IPS-18a (cell line): ENCODE measurements around the gene HAO1.

Source experiments
- H3K27ac ChIP-seq: one replicate; pipeline ENCODE4 v1.5.1; 2013; ENCODE audit warnings: low read length
- H3K27me3 ChIP-seq: one replicate; pipeline ENCODE4 v1.6.1; 2013; ENCODE audit warnings: mild to moderate bottlenecking, low read length; ENCODE audit not compliant: control insufficient read depth, insufficient read depth
- H3K36me3 ChIP-seq: one replicate; pipeline ENCODE4 v1.6.1; 2013; ENCODE audit warnings: low read depth, low read length; ENCODE audit not compliant: control insufficient read depth
- H3K4me1 ChIP-seq: one replicate; pipeline ENCODE4 v1.6.1; 2013; ENCODE audit warnings: low read depth, low read length; ENCODE audit not compliant: control insufficient read depth
- H3K4me3 ChIP-seq: one replicate; pipeline ENCODE4 v1.5.1; 2013; ENCODE audit warnings: low read length
- H3K9ac ChIP-seq: one replicate; pipeline ENCODE4 v1.6.1; 2013; ENCODE audit warnings: mild to moderate bottlenecking, low read length, moderate library complexity
- H3K9me3 ChIP-seq: one replicate; pipeline ENCODE4 v1.6.1; 2013; ENCODE audit warnings: low read depth, low read length; ENCODE audit not compliant: control insufficient read depth

The HAO1 gene

GRCh38 chr20:7926323-7926722 is 13.9 kb downstream of the HAO1 start:
- Histone ChIP-seq H3K9me3 (no peaks in the 10 kb centered on the region), H3K9ac (no peak overlapping the region), H3K4me3 (no peak overlapping the region), H3K36me3 (no peaks in the 10 kb centered on the region), H3K4me1 (no peaks in the 10 kb centered on the region), H3K27me3 (no peaks in the 10 kb centered on the region), H3K27ac (no peak overlapping the region)

DNA sequence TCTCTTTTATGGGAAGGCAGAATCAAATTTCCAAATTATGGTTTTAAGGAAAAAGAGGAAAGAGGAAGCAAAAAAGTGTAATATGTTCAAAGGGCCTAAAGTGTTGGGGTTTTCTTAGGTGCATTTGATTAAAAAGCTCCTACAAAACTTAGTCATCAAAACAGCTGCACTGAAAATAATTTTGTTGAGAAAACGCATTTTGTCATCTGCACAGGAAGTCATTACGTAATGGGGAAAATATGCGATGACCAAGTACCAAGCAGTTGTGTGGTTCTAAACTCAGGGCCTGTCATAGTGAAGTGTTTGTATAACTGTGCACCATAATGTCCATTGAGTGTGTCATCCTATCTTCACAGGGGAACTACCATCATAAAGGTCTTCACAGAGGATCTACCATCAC is 15.6 kb downstream of the HAO1 start:
- H3K4me1 ChIP-seq = no peaks in the 10 kb centered on the region
- no peak overlapping the region for H3K27ac ChIP-seq
- H3K36me3 ChIP-seq = no peaks in the 10 kb centered on the region
- no peaks in the 10 kb centered on the region for H3K9me3 ChIP-seq
- no peak overlapping the region for H3K9ac ChIP-seq
- H3K4me3 ChIP-seq = no peak overlapping the region
- H3K27me3 ChIP-seq = no peaks in the 10 kb centered on the region

DNA sequence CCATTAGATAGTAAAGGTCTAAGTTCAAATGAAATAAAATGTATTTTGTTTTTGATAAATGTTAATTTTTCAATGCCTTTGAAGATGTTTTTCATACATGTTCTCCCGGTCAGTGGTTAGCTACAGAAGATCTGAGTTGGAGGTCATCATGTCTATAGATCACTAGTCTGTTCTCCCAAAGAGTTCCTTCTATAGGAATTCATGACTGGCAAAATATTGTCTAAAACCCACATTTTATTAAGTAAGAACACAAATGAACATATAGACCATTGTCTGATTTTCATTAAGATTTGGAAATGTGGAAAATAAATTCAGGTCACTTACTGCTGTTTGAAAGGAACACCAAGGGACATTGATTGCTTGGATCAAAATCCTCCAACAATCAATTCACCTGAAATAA is 23.6 kb downstream of the HAO1 start:
- H3K27me3 ChIP-seq = no peaks in the 10 kb centered on the region
- H3K36me3 ChIP-seq = no peaks in the 10 kb centered on the region
- H3K4me3 ChIP-seq = no peak overlapping the region
- H3K4me1 ChIP-seq = no peaks in the 10 kb centered on the region
- H3K9ac ChIP-seq = no peak overlapping the region
- no peaks in the 10 kb centered on the region for H3K9me3 ChIP-seq
- H3K27ac ChIP-seq = no peak overlapping the region

DNA sequence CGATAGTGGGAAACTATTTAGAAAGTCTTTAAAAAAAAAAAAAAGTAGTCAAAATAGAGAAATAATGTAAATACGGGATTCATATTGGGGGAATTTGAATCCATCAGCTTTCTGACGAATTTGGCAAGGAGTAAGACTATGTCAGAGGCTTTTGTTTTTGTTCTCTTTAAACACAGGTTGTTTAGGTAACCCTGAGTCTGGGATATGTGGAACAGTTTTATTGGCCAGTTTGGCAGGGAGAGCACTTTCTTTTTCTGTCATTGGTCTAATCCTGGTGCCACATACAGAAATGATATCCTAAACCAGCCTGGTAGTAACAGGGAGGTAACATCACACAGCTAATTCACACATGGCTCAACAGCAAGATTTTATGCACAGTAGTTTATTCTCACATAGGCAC is 27.7 kb downstream of the HAO1 start:
- Histone ChIP-seq H3K9ac (no peak overlapping the region), H3K4me3 (no peak overlapping the region), H3K36me3 (no peaks in the 10 kb centered on the region), H3K9me3 (no peaks in the 10 kb centered on the region), H3K27ac (no peak overlapping the region), H3K4me1 (no peaks in the 10 kb centered on the region), H3K27me3 (no peaks in the 10 kb centered on the region)

GRCh38 chr20:7911586-7912330 is 28.5 kb downstream of the HAO1 start:
- H3K4me3 ChIP-seq = no peak overlapping the region
- H3K27me3 ChIP-seq = no peaks in the 10 kb centered on the region
- no peaks in the 10 kb centered on the region for H3K36me3 ChIP-seq
- no peaks in the 10 kb centered on the region for H3K9me3 ChIP-seq
- no peaks in the 10 kb centered on the region for H3K4me1 ChIP-seq
- no peak overlapping the region for H3K27ac ChIP-seq
- H3K9ac ChIP-seq = no peak overlapping the region

DNA sequence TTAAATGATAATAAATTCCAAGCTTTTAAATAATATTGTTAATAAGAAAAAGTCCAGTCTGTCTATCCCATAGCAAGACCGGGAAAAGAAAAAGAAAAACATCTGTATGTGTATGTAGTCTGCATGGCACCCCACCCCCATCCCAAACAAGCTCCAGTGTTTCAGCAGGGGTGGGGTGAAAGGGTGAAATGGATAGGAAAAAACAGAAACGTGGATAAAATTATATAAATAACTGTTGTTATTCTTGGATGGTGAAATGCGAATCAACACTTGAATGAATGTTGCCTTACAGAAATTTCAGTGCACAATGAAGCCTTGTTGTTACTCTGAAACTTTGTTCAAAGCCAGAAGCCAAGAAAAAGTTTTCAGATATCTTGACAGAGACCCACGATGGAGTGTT is 31.4 kb downstream of the HAO1 start:
- Histone ChIP-seq H3K4me1 (no peaks in the 10 kb centered on the region), H3K36me3 (no peaks in the 10 kb centered on the region), H3K4me3 (no peak overlapping the region), H3K27me3 (no peaks in the 10 kb centered on the region), H3K27ac (no peak overlapping the region), H3K9ac (no peak overlapping the region), H3K9me3 (no peaks in the 10 kb centered on the region)

DNA sequence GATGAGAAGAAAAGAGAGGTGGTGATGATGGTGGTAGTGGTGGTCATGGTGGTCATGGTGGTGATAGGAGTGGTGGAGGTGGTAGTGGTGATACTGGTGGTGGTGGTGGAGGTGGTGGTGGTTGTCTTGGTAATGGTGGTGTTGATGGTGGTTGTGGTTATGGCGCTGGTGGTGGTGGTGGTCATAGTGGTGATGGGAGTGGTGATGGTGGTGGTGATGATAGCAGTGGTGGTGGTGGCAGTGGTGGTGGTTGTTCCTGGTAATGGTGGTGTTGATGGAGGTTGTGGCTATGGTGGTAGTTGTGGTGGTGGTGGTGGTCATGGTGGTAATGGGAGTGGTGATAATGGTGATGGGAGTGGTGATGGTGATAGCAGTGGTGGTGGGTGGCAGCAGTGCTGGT is 36.8 kb downstream of the HAO1 start:
- H3K9me3 ChIP-seq = no peaks in the 10 kb centered on the region
- H3K4me3 ChIP-seq = no peak overlapping the region
- no peak overlapping the region for H3K27ac ChIP-seq
- no peaks in the 10 kb centered on the region for H3K4me1 ChIP-seq
- H3K36me3 ChIP-seq = no peaks in the 10 kb centered on the region
- H3K27me3 ChIP-seq = no peaks in the 10 kb centered on the region
- no peak overlapping the region for H3K9ac ChIP-seq

- Histone ChIP-seq H3K4me1 (no peaks in the 10 kb centered on the region), H3K36me3 (no peaks in the 10 kb centered on the region), H3K4me3 (no peak overlapping the region), H3K9ac (no peak overlapping the region), H3K27me3 (no peaks in the 10 kb centered on the region), H3K27ac (no peak overlapping the region), H3K9me3 (no peaks in the 10 kb centered on the region)
These were observed 37.4 kb downstream of the HAO1 start for GRCh38 chr20:7902879-7903278.

GRCh38 chr20:7897781-7898364 is 42.4 kb downstream of the HAO1 start:
- Histone ChIP-seq H3K27me3 (no peaks in the 10 kb centered on the region), H3K4me3 (no peak overlapping the region), H3K4me1 (no peaks in the 10 kb centered on the region), H3K36me3 (no peaks in the 10 kb centered on the region), H3K9ac (no peak overlapping the region), H3K9me3 (no peaks in the 10 kb centered on the region), H3K27ac (no peak overlapping the region)

- Histone ChIP-seq H3K36me3 (no peaks in the 10 kb centered on the region), H3K27me3 (no peaks in the 10 kb centered on the region)
These were observed 47.1 kb downstream of the HAO1 start for GRCh38 chr20:7893014-7893730.

DNA sequence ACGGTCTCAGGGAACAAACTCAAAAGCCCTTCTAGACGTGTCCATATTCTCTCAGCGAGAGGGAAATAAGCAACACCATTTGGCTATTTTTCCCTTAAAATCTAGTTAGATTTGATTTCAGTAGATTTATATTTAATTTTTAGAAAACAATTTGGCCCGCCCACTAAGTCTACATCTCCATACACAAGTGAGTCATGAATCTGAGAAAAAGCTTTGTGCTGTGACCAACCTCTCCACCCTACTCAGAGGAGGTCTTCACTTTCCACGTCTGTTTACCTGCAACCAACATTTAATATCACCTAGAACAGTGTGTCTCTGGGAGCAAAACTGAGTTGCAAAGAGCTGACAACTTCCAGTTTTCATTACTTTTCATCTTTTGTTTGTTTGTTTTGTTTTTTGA is 48.6 kb downstream of the HAO1 start:
- H3K27ac ChIP-seq = no peak overlapping the region
- H3K9me3 ChIP-seq = no peaks in the 10 kb centered on the region
- no peaks in the 10 kb centered on the region for H3K36me3 ChIP-seq
- H3K4me3 ChIP-seq = no peak overlapping the region
- no peak overlapping the region for H3K9ac ChIP-seq
- no peaks in the 10 kb centered on the region for H3K4me1 ChIP-seq
- H3K27me3 ChIP-seq = no peaks in the 10 kb centered on the region

More at GRCh38 chr20:7893014-7893730, 47.1 kb downstream of the HAO1 start:
- Histone ChIP-seq H3K4me3 (no peak overlapping the region), H3K4me1 (no peaks in the 10 kb centered on the region), H3K9ac (no peak overlapping the region), H3K27ac (no peak overlapping the region), H3K9me3 (no peaks in the 10 kb centered on the region)

- H3K4me3 ChIP-seq = no peak overlapping the region
- H3K27ac ChIP-seq = no peak overlapping the region
- H3K4me1 ChIP-seq = no peaks in the 10 kb centered on the region
- H3K9me3 ChIP-seq = no peaks in the 10 kb centered on the region
- no peaks in the 10 kb centered on the region for H3K36me3 ChIP-seq
- H3K9ac ChIP-seq = no peak overlapping the region
- H3K27me3 ChIP-seq = no peaks in the 10 kb centered on the region
These were observed 50.5 kb downstream of the HAO1 start for GRCh38 chr20:7889736-7890135.
